ENCODE measurements around the gene CERK.
"Not testable (repeated sequence)": the region's sequence is repeated elsewhere in the genome, so short reads cannot be mapped to it uniquely, and the experiment has no call there.

The CERK gene

GRCh38 chr22:46659791-46660186, 78.3 kb downstream of the CERK start:
- no peak for DNase-seq

- no peak for DNase-seq
These were observed 78.8 kb downstream of the CERK start for GRCh38 chr22:46659059-46659790.

GRCh38 chr22:46657996-46658947, 79.8 kb downstream of the CERK start:
- DNase-seq, result no peak

- DNase-seq, result no peak
These were observed 80.4 kb downstream of the CERK start for GRCh38 chr22:46657655-46657953.

GRCh38 chr22:46656856-46657654, 81.0 kb downstream of the CERK start:
- no peak for DNase-seq

- DNase-seq, result no peak
These were observed 82.0 kb downstream of the CERK start for GRCh38 chr22:46655861-46656608.

GRCh38 chr22:46654927-46655595, 83.0 kb downstream of the CERK start:
- DNase-seq, result no peak

- DNase-seq, result no peak
These were observed 83.6 kb downstream of the CERK start for GRCh38 chr22:46654426-46654825.

GRCh38 chr22:46653596-46653995, 84.5 kb downstream of the CERK start:
- DNase-seq, result peak in 1 of 2 donors; percentile 24

GRCh38 chr22:46652847-46653331, 85.2 kb downstream of the CERK start:
- no peak for DNase-seq

GRCh38 chr22:46652081-46652846, 85.8 kb downstream of the CERK start:
- DNase-seq, result no peak

GRCh38 chr22:46651316-46651715, 86.7 kb downstream of the CERK start:
- DNase-seq, result no peak

- DNase-seq, result no peak
These were observed 87.8 kb downstream of the CERK start for GRCh38 chr22:46650078-46650810.

- DNase-seq, result no peak
These were observed 88.6 kb downstream of the CERK start for GRCh38 chr22:46649141-46650077.

- not testable (repeated sequence) for DNase-seq
These were observed 89.7 kb downstream of the CERK start for GRCh38 chr22:46648225-46648820.

- DNase-seq, result no peak
These were observed 91.4 kb downstream of the CERK start for GRCh38 chr22:46646531-46647215.

GRCh38 chr22:46642840-46643480, 95.1 kb downstream of the CERK start:
- DNase-seq, result not testable (repeated sequence)
